Neural progenitor cell (in vitro differentiated cells): ENCODE data around the gene PPP1R37.

Experiments
- CTCF ChIP-seq: fragments of 200-600 bp; sonication (generic); IDR thresholded peaks from 2 replicates; pipeline ENCODE4 v1.5.1; 2017; ENCODE audit warnings: antibody characterized with exemption, mild to moderate bottlenecking
- EZH2 ChIP-seq: fragments of 200-600 bp; sonication (generic); IDR thresholded peaks from 2 replicates; pipeline ENCODE4 v1.6.1; 2017; ENCODE audit warnings: antibody characterized with exemption, mild to moderate bottlenecking, moderate library complexity

GRCh38 chr19:45061965-45062364 lies 31.0 kb upstream of the PPP1R37 start:
- TF ChIP-seq EZH2 (no peak), CTCF (no peak)
